ENCODE measurements around the gene STRIT1. TPM values are rescaled to one million over a fixed set of nuclear protein-coding genes. Genes with fewer than 3 reads are reported as not detected.

The STRIT1 gene
- total and polyA plus RNA-seq, 2 of the 4 experiments (the other 2 are of a cell fraction): not detected

DNA sequence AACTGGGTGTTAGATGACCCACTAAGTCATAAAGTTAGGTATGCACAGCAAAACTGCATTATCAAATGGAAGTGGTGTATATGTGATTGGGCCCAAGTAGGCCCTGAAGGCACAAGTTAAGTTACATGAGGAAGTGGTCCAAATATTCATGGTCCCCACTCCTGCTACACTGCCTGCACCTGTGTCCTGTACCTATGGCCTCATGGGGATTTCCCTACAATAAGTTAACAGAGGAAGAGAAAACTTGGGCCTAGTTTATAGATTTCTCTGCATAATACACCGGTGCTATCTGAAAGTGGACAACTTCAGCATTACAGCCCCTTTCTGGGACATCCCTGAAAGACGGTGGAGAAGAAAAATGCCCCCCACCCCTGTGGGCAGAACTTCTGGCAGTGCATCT lies 41.5 kb downstream of the STRIT1 start:
- dilution Hi-C loops (cut with HindIII; ENCODE audit: low sequenced_read_pairs, unreplicated experiment): no loop called here
- H3K14ac ChIP-seq (replicated peaks; ENCODE audit: low read depth, low read length): no peak overlapping the region
- H2BK20ac ChIP-seq (ENCODE audit: low read depth, low read length): no peak overlapping the region
- no peaks in the 10 kb centered on the region for H3K79me1 ChIP-seq (ENCODE audit: low read depth in 1 of 2, low read length in 2 of 2)
- peak overlapping the region; percentile 54; the same call in 1 of the 2 replicates for H2AK5ac ChIP-seq (ENCODE audit: low read depth, low read length)
- no peak overlapping the region for H3K4me3 ChIP-seq (ENCODE audit: insufficient read depth, low read depth, low read length)
- H3K4ac ChIP-seq (ENCODE audit: low read depth, low read length): no peak overlapping the region
- intact Hi-C loops (cut with micrococcal nuclease): no loop called here
- no peaks in the 10 kb centered on the region for H3K36me3 ChIP-seq (ENCODE audit: control insufficient read depth, insufficient read depth, low read length)
- no peak overlapping the region for H3K23ac ChIP-seq (ENCODE audit: low read depth, low read length)
- peaks cover 4% of the 10 kb centered on the region; the same call in 1 of the 2 replicates for H3K9me3 ChIP-seq (ENCODE audit: control insufficient read depth, insufficient read depth, low read length)
- ATAC-seq (ENCODE audit: low read depth) (no peak), DNase-seq (no peak)
- H4K20me1 ChIP-seq (ENCODE audit: insufficient read depth, low read length): no peaks in the 10 kb centered on the region
- no peak overlapping the region for H2BK15ac ChIP-seq (ENCODE audit: low read depth, low read length)
- no peak overlapping the region for H3K4me2 ChIP-seq (ENCODE audit: low read depth, low read length)
- POLR2A ChIA-PET (ENCODE audit: unreplicated experiment): no interaction called here
- no peak overlapping the region for H3K18ac ChIP-seq (ENCODE audit: low read depth, low read length)
- no peak overlapping the region for H4K5ac ChIP-seq (ENCODE audit: low read depth, low read length)
- no CpG with 5 or more reads among the region's 2 CpGs for WGBS, 2 experiments (ENCODE audit: extremely low coverage in 2 of 2, insufficient read length in 1 of 2)
- no peaks in the 10 kb centered on the region for H3K27me3 ChIP-seq (ENCODE audit: control insufficient read depth, insufficient read depth, low read length)
- no peak overlapping the region for H3K27ac ChIP-seq (ENCODE audit: insufficient read depth, low read length)
- no peaks in the 10 kb centered on the region for H3K9me1 ChIP-seq (ENCODE audit: insufficient read depth, low read length)
- H3K56ac ChIP-seq (ENCODE audit: extremely low read depth, insufficient read depth, low read length): no peak overlapping the region
- peak overlapping the region; percentile 20 for H2AK9ac ChIP-seq (replicated peaks; ENCODE audit: low read depth, low read length, poor library complexity)
- BruUV-seq (replicated peaks): no TSS peak
- no peak overlapping the region for H2BK120ac ChIP-seq (ENCODE audit: low read depth, low read length)
- no peak overlapping the region for H4K8ac ChIP-seq (ENCODE audit: low read depth in 2 of 2, low read length in 2 of 2)
- CTCF ChIA-PET: no interaction called here
- no peak overlapping the region for H4K91ac ChIP-seq (ENCODE audit: insufficient read depth, low read depth, low read length)
- H3K4me1 ChIP-seq (ENCODE audit: control insufficient read depth, insufficient read depth, low read length): no peaks in the 10 kb centered on the region
- in situ Hi-C loops (cut with MboI; ENCODE audit: low sequenced_read_pairs): no loop called here
- no peak overlapping the region for H2BK5ac ChIP-seq (ENCODE audit: low read depth, low read length, poor library complexity, severe bottlenecking)
- no peak overlapping the region for H3K9ac ChIP-seq (ENCODE audit: low read depth, low read length)
- no peak overlapping the region for H2AFZ ChIP-seq (replicated peaks; ENCODE audit: low read length, poor library complexity)
- no peak for TF ChIP-seq POLR2A (IDR thresholded peaks at IDR 0.05; ENCODE audit: low read depth, low read length)
- no peak for TF ChIP-seq CHD1 (IDR thresholded peaks at IDR 0.05; ENCODE audit: low read depth, low read length)
- no peak for TF ChIP-seq FOS (IDR thresholded peaks at IDR 0.05; ENCODE audit: low read depth, low read length)
- no peak for TF ChIP-seq SMC3 (IDR thresholded peaks at IDR 0.05; ENCODE audit: low read depth, low read length)
- TF ChIP-seq, protein P1, sequence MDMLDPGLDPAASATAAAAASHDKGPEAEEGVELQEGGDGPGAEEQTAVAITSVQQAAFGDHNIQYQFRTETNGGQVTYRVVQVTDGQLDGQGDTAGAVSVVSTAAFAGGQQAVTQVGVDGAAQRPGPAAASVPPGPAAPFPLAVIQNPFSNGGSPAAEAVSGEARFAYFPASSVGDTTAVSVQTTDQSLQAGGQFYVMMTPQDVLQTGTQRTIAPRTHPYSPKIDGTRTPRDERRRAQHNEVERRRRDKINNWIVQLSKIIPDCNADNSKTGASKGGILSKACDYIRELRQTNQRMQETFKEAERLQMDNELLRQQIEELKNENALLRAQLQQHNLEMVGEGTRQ (IDR thresholded peaks at IDR 0.05; ENCODE audit: low read depth, low read length): no peak
- TF ChIP-seq, protein P2, sequence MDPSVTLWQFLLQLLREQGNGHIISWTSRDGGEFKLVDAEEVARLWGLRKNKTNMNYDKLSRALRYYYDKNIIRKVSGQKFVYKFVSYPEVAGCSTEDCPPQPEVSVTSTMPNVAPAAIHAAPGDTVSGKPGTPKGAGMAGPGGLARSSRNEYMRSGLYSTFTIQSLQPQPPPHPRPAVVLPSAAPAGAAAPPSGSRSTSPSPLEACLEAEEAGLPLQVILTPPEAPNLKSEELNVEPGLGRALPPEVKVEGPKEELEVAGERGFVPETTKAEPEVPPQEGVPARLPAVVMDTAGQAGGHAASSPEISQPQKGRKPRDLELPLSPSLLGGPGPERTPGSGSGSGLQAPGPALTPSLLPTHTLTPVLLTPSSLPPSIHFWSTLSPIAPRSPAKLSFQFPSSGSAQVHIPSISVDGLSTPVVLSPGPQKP (IDR thresholded peaks at IDR 0.05; ENCODE audit: borderline replicate concordance, low read depth, low read length): no peak
- TF ChIP-seq CEBPB (IDR thresholded peaks at IDR 0.05; ENCODE audit: low read depth, low read length): no peak
- TF ChIP-seq RFX5 (IDR thresholded peaks at IDR 0.05; ENCODE audit: low read depth, low read length): no peak
- TF ChIP-seq RCOR1 (IDR thresholded peaks at IDR 0.05; ENCODE audit: insufficient replicate concordance, low read length): no peak
- no peak for TF ChIP-seq RAD21 (IDR thresholded peaks at IDR 0.05; ENCODE audit: low read length)
- TF ChIP-seq, protein P3, sequence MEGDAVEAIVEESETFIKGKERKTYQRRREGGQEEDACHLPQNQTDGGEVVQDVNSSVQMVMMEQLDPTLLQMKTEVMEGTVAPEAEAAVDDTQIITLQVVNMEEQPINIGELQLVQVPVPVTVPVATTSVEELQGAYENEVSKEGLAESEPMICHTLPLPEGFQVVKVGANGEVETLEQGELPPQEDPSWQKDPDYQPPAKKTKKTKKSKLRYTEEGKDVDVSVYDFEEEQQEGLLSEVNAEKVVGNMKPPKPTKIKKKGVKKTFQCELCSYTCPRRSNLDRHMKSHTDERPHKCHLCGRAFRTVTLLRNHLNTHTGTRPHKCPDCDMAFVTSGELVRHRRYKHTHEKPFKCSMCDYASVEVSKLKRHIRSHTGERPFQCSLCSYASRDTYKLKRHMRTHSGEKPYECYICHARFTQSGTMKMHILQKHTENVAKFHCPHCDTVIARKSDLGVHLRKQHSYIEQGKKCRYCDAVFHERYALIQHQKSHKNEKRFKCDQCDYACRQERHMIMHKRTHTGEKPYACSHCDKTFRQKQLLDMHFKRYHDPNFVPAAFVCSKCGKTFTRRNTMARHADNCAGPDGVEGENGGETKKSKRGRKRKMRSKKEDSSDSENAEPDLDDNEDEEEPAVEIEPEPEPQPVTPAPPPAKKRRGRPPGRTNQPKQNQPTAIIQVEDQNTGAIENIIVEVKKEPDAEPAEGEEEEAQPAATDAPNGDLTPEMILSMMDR (conservative IDR thresholded peaks at IDR 0.05; ENCODE audit: low read depth, low read length): no peak
- no peak for TF ChIP-seq BHLHE40 (IDR thresholded peaks at IDR 0.05; ENCODE audit: low read depth, low read length)
- no peak for TF ChIP-seq MAFK (IDR thresholded peaks at IDR 0.05; ENCODE audit: low read depth, low read length)
- TF ChIP-seq MXI1 (IDR thresholded peaks at IDR 0.05; ENCODE audit: borderline replicate concordance, low read depth, low read length): no peak
- no peak for TF ChIP-seq NFE2L2 (IDR thresholded peaks at IDR 0.05; ENCODE audit: low read depth, low read length)
- TF ChIP-seq MAZ (IDR thresholded peaks at IDR 0.05; ENCODE audit: borderline replicate concordance, low read depth, low read length): no peak
